Measurements from ENCODE around the gene UBE2H.

GRCh38 chr7:129828078-129828762 is 124.5 kb downstream of the UBE2H start:
- TF ChIP-seq POLR2A (IDR thresholded peaks at IDR 0.05) (no peak), CTCF (IDR thresholded peaks at IDR 0.05) (no peak)
